Measurements from ENCODE around the gene PYCR2.

- TF ChIP-seq SUZ12 (IDR thresholded peaks at IDR 0.05; ENCODE audit: extremely low read depth, insufficient read depth, insufficient read length) = no peak
- peak; percentile 37 for TF ChIP-seq YY1 (IDR thresholded peaks at IDR 0.05; ENCODE audit: insufficient read depth, insufficient read length)
- TF ChIP-seq ZNF274 (IDR thresholded peaks at IDR 0.05; ENCODE audit: low read depth, low read length) = no peak
Observed at GRCh38 chr1:225923692-225924555, at the start of gene PYCR2.

Measured in NT2/D1 (cell line).